Endothelial cell of umbilical vein (primary cell): ENCODE results near the gene GLUD1. TPM values are rescaled to one million over a fixed set of nuclear protein-coding genes. Genes with fewer than 3 reads are reported as not detected.
"Not testable (repeated sequence)": the region's sequence is repeated elsewhere in the genome, so short reads cannot be mapped to it uniquely, and the experiment has no call there.

ENCODE experiments used
- BruUV-seq: library from RNA; stranded (reverse); fragments of 400-500 nt; replicated peaks from 2 replicates; lab custom pipeline; 2021; lab: Mats Ljungman, UMichigan
- CTCF ChIA-PET: fragments of 300-600, 350-600 bp; sonication (Branson Sonifier 250); formaldehyde crosslinking; loops from one replicate; lab custom pipeline; 2021; ENCODE audit warnings: antibody characterized with exemption, inconsistent platforms; lab: Charles Lee
- POLR2A ChIA-PET: fragments of 300-600, 350-600 bp; sonication (Branson Sonifier 250); formaldehyde crosslinking; loops from one replicate; lab custom pipeline; 2021; ENCODE audit warnings: antibody characterized with exemption, inconsistent platforms; lab: Charles Lee
- DNase-seq: peaks from one replicate; pipeline ENCODE4 v3.0.0-alpha.2; 2011; ENCODE audit warnings: low read depth, low spot score
- FAIRE-seq: peaks from 2 replicates; lab custom pipeline; 2011; peaks lifted over from hg19 to GRCh38; lab: Jason Lieb, UNC
- H2AFZ ChIP-seq: 2 replicates; pipeline ENCODE4 v1.6.0; 2012; ENCODE audit warnings: low read depth, low read length, control low read depth, inconsistent platforms
- H3K27ac ChIP-seq: 2 replicates; pipeline ENCODE4 v1.5.1; 2011; ENCODE audit warnings: low read depth, mild to moderate bottlenecking, control low read depth, low read length, moderate library complexity; ENCODE audit not compliant: insufficient read depth
- H3K27me3 ChIP-seq, 2 experiments: 2 replicates each; pipeline versions ENCODE4 v1.6.0 to v1.6.1; 2011; ENCODE audit warnings: low read length in 2 of 2, mixed read lengths in 1 of 2; ENCODE audit not compliant: control insufficient read depth in 2 of 2, insufficient read depth in 2 of 2
- H3K36me3 ChIP-seq, 2 experiments: 2 replicates in 1 of 2; 3 replicates in 1 of 2; pipeline ENCODE4 v1.5.1; 2011; ENCODE audit warnings: low read length in 2 of 2, mild to moderate bottlenecking in 1 of 2, moderate library complexity in 1 of 2; ENCODE audit not compliant: control insufficient read depth in 2 of 2, insufficient read depth in 2 of 2; ENCODE audit errors: extremely low read depth in 1 of 2
- H3K4me1 ChIP-seq: 3 replicates; pipeline ENCODE4 v1.5.1; 2011; ENCODE audit warnings: mild to moderate bottlenecking, low read length; ENCODE audit not compliant: control insufficient read depth, insufficient read depth; ENCODE audit errors: extremely low read depth
- H3K4me2 ChIP-seq: 2 replicates; pipeline ENCODE4 v1.6.1; 2011; ENCODE audit warnings: low read length, control low read depth, mixed read lengths; ENCODE audit not compliant: insufficient read depth
- H3K4me3 ChIP-seq, 3 experiments: fragments of 200-600 bp in 1 of 3; sonication (generic), shearing (Covaris generic) in 1 of 3; replicated peaks in 1 of 3; 2 replicates each; pipeline ENCODE4 v1.5.1; 2011 to 2016; ENCODE audit warnings: control low read depth in 3 of 3, low read length in 3 of 3, mild to moderate bottlenecking in 2 of 3, inconsistent platforms in 1 of 3, low read depth in 1 of 3, moderate library complexity in 1 of 3; ENCODE audit not compliant: insufficient read depth in 1 of 3
- H3K79me2 ChIP-seq: 2 replicates; pipeline ENCODE4 v1.6.0; 2012; ENCODE audit warnings: low read length, inconsistent platforms; ENCODE audit not compliant: control insufficient read depth, insufficient read depth
- H3K9ac ChIP-seq: replicated peaks from 2 replicates; pipeline ENCODE3; 2011; ENCODE audit warnings: low read length, control low read depth; ENCODE audit not compliant: insufficient read depth; ENCODE audit errors: extremely low read depth
- H3K9me1 ChIP-seq: replicated peaks from 3 replicates; pipeline ENCODE4 v1.6.0; 2011; ENCODE audit warnings: mild to moderate bottlenecking, low read length; ENCODE audit not compliant: control insufficient read depth, insufficient read depth; ENCODE audit errors: extremely low read depth
- H3K9me3 ChIP-seq: replicated peaks from 2 replicates; pipeline ENCODE4 v1.5.1; 2012; ENCODE audit warnings: low read length, inconsistent platforms; ENCODE audit not compliant: control insufficient read depth, insufficient read depth
- H4K20me1 ChIP-seq: replicated peaks from 2 replicates; pipeline ENCODE3; 2011; ENCODE audit warnings: mild to moderate bottlenecking, low read length; ENCODE audit not compliant: control insufficient read depth, insufficient read depth; ENCODE audit errors: extremely low read depth
- EZH2 ChIP-seq: IDR thresholded peaks from 2 replicates; pipeline ENCODE4 v1.6.1; 2012; ENCODE audit warnings: borderline replicate concordance, low read depth, mild to moderate bottlenecking, moderate library complexity, low read length, inconsistent platforms; ENCODE audit not compliant: severe bottlenecking
- FOS ChIP-seq: IDR thresholded peaks from 2 replicates; pipeline ENCODE4 v1.6.1; 2011; ENCODE audit warnings: mild to moderate bottlenecking, low read length, moderate library complexity, borderline replicate concordance; ENCODE audit not compliant: insufficient read depth
- GATA2 ChIP-seq: IDR thresholded peaks from 2 replicates; pipeline ENCODE4 v1.7.0; 2011; ENCODE audit warnings: low read depth, mild to moderate bottlenecking, moderate library complexity, mixed read lengths, low read length; ENCODE audit not compliant: insufficient read length, insufficient read depth
- JUN ChIP-seq: IDR thresholded peaks from 2 replicates; pipeline ENCODE4 v1.6.1; 2011; ENCODE audit warnings: borderline replicate concordance, low read depth; ENCODE audit not compliant: insufficient read length, insufficient read depth
- MYC ChIP-seq: IDR thresholded peaks from one replicate; pipeline ENCODE4 v1.6.1; 2011; ENCODE audit warnings: mild to moderate bottlenecking, low read depth, low read length
- POLR2A ChIP-seq: IDR thresholded peaks from 2 replicates; pipeline ENCODE4 v1.6.1; 2012; ENCODE audit warnings: low read depth, mild to moderate bottlenecking, control low read depth, low read length
- POLR2AphosphoS5 ChIP-seq: IDR thresholded peaks from 2 replicates; pipeline ENCODE4 v1.6.1; 2012; ENCODE audit warnings: low read depth, mild to moderate bottlenecking, control low read depth, low read length, moderate library complexity; ENCODE audit not compliant: insufficient read depth
- dilution Hi-C: fragments of 300-500 bp; cut with MboI; formaldehyde crosslinking; loops from one replicate; pipeline ENCODE4 v1.15.0; 2019; ENCODE audit warnings: low sequenced_read_pairs; ENCODE audit not compliant: extremely low pct_ligation_motif_present
- intact Hi-C: fragments of 100-400 bp; cut with micrococcal nuclease; formaldehyde crosslinking; loops from one replicate; pipeline ENCODE4 v1.10.0; 2022
- polyA plus RNA-seq, 4 experiments: library from polyadenylated mRNA; depleted of rRNA in 3 of 4; stranded (reverse) in 3 of 4; unstranded in 1 of 4; fragments of >200 nt; gene quantifications; 2 replicates each; pipeline versions ENCODE4 v1.2.1 to v1.2.3, GENCODE V29; 2011 to 2012; ENCODE audit warnings: missing spikeins in 1 of 4
- total RNA-seq: library from RNA; stranded (reverse); gene quantifications from 2 replicates; pipeline ENCODE4 v1.2.3, GENCODE V29; 2021
- TF ChIP-seq, protein P1 (sequence below): IDR thresholded peaks from 2 replicates; pipeline ENCODE4 v1.6.1; 2011; ENCODE audit not compliant: insufficient read depth, insufficient read length
- TF ChIP-seq, protein P2 (sequence below), 2 donors: IDR thresholded peaks; 1 replicate in 1 of 2; 2 replicates in 1 of 2; pipeline ENCODE4 v1.5.1; 2011; ENCODE audit warnings: low read length in 2 of 2, mild to moderate bottlenecking in 2 of 2, moderate library complexity in 2 of 2, control low read depth in 1 of 2, inconsistent platforms in 1 of 2, low read depth in 1 of 2; ENCODE audit not compliant: insufficient read depth in 1 of 2; ENCODE audit errors: extremely low read depth in 1 of 2

GLUD1 gene
- total and polyA plus RNA-seq, 2 donors (not counting 3 experiments of a cell fraction or from before 2014, with no cell fraction given) = 41.9 to 94.7 TPM

DNA sequence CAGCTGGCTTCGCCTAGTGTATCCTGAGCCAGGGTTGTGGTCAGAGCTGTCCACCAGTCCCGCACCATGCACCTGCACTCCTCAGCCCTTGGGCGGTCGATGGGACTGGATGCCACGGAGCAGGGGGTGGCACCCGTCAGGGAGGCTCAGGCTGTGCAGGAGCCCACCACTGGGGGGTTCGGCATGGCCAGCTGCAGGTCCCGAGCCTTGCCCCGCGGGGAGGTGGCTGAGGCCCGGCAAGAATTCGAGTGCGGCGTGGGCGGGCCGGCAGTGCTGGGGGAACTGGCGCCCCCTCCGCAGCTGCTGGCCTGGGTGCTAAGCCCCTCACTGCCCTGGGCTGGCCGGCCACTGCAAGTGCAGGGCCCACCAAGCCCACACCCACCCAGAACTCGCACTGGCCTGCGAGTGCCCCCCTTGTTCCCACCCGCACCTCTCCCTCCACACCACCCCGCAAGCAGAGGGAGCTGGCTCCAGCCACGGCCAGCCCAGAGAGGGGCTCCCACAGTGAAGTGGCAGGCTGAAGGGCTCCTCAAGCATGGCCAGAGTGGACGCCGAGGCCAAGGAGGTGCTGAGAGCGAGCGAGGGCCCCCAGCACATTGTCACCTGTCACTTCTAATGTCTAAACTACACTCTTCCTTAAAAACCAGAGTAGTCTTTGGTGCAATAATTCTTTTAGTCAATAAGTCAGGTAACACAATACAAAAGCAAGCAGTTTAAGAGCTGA lies 63.6 kb downstream of the GLUD1 start:
- no peaks in the 10 kb centered on the region for H3K9me1 ChIP-seq
- TF ChIP-seq FOS (no peak), EZH2 (no peak), MYC (no peak), JUN (no peak), POLR2A (no peak), GATA2 (no peak), POLR2AphosphoS5 (no peak)
- TF ChIP-seq, protein P1, sequence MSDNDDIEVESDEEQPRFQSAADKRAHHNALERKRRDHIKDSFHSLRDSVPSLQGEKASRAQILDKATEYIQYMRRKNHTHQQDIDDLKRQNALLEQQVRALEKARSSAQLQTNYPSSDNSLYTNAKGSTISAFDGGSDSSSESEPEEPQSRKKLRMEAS = no peak
- TF ChIP-seq, protein P2, sequence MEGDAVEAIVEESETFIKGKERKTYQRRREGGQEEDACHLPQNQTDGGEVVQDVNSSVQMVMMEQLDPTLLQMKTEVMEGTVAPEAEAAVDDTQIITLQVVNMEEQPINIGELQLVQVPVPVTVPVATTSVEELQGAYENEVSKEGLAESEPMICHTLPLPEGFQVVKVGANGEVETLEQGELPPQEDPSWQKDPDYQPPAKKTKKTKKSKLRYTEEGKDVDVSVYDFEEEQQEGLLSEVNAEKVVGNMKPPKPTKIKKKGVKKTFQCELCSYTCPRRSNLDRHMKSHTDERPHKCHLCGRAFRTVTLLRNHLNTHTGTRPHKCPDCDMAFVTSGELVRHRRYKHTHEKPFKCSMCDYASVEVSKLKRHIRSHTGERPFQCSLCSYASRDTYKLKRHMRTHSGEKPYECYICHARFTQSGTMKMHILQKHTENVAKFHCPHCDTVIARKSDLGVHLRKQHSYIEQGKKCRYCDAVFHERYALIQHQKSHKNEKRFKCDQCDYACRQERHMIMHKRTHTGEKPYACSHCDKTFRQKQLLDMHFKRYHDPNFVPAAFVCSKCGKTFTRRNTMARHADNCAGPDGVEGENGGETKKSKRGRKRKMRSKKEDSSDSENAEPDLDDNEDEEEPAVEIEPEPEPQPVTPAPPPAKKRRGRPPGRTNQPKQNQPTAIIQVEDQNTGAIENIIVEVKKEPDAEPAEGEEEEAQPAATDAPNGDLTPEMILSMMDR (IDR thresholded peaks at IDR 0.05; ENCODE audit: extremely low read depth in 1 of 2, insufficient read depth in 1 of 2, low read depth in 1 of 2, low read length in 2 of 2) = no peak
- H2AFZ ChIP-seq = no peak overlapping the region
- peaks cover 2 to 3% of the 10 kb centered on the region in 2 experiments for H3K27me3 ChIP-seq
- dilution Hi-C loops (no loop called here), intact Hi-C loops (no loop called here)
- H3K36me3 ChIP-seq = no peaks in the 10 kb centered on the region
- ChIA-PET POLR2A (no interaction called here), CTCF (interaction anchor here (0.6 to 1.1 kb wide), 2 partner anchors 8 to 39 kb away, joined by 3 read pairs; no protein-coding TSS in a partner anchor)
- no peaks in the 10 kb centered on the region for H4K20me1 ChIP-seq
- no peak overlapping the region for H3K4me3 ChIP-seq
- no peaks in the 10 kb centered on the region for H3K9me3 ChIP-seq
- FAIRE-seq (no peak), DNase-seq (no peak)
- H3K4me1 ChIP-seq = no peaks in the 10 kb centered on the region
- H3K27ac ChIP-seq = no peak overlapping the region
- no TSS peak for BruUV-seq
- H3K9ac ChIP-seq = no peak overlapping the region
- H3K4me2 ChIP-seq = no peak overlapping the region
- no peaks in the 10 kb centered on the region for H3K79me2 ChIP-seq

DNA sequence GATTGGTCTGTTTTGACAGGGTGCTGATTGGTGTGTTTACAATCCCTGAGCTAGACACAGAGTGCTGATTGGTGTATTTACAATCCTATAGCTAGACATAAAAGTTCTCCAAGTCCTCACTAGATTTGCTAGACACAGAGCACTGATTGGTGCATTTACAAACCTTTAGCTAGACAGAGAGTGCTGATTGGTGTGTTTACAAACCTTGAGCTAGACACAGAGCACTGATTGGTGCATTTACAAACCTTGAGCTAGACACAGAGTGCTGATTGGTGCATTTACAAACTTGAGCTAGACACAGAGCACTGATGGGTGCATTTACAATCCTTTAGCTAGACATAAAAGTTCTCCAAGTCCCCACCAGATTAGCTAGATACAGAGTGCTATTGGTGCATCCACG lies 64.2 kb downstream of the GLUD1 start:
- DNase-seq, H3K9me3 ChIP-seq, H3K9ac ChIP-seq, H4K20me1 ChIP-seq, H3K27ac ChIP-seq, BruUV-seq, H3K4me3 ChIP-seq, H3K79me2 ChIP-seq, FAIRE-seq, intact Hi-C loops, H3K9me1 ChIP-seq, H3K4me2 ChIP-seq, dilution Hi-C loops, H2AFZ ChIP-seq, H3K36me3 ChIP-seq, H3K27me3 ChIP-seq, POLR2A ChIA-PET, H3K4me1 ChIP-seq: not testable (repeated sequence)
- CTCF ChIA-PET = interaction anchor here (0.6 to 1.1 kb wide), 3 partner anchors 8 to 39 kb away, joined by 3 to 5 read pairs (median 3); no protein-coding TSS in a partner anchor
